ENCODE measurements around the gene GLDC.

The GLDC gene

DNA sequence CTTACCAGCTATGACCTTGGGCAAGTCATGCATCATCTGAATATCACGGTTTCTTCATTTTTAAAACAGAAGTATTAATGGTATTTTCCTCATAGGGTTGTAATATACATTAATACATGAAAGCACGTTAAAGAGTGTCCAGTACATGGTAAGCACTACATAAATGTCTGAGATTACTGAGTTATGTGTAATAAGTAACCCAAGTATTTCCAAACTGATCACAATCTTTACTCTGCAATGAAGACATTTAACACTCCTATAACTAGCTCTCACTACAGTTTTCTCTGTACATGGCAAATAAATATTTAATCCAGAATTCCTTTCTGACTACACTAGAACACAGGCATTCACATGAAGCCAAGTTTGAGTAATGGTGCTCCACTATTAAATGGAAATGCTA, 4.0 kb downstream of the GLDC start:
- WGBS (ENCODE audit: insufficient coverage, insufficient read length): no CpG with 5 or more reads among the region's 2 CpGs
- H3K4me1 ChIP-seq (ENCODE audit: control insufficient read depth, insufficient read depth, low read length): no peaks in the 10 kb centered on the region
- no peak for DNase-seq (ENCODE audit: low read depth, low spot score)
- H3K27me3 ChIP-seq (ENCODE audit: control insufficient read depth, insufficient read depth, low read length): no peaks in the 10 kb centered on the region
- H3K36me3 ChIP-seq (ENCODE audit: control insufficient read depth, insufficient read depth, low read length): no peaks in the 10 kb centered on the region
- H3K27ac ChIP-seq (ENCODE audit: low read length): no peak overlapping the region
- H3K9me3 ChIP-seq (ENCODE audit: control insufficient read depth, insufficient read depth, low read length): no peaks in the 10 kb centered on the region
- H3K4me3 ChIP-seq (ENCODE audit: low read length): no peak overlapping the region

DNA sequence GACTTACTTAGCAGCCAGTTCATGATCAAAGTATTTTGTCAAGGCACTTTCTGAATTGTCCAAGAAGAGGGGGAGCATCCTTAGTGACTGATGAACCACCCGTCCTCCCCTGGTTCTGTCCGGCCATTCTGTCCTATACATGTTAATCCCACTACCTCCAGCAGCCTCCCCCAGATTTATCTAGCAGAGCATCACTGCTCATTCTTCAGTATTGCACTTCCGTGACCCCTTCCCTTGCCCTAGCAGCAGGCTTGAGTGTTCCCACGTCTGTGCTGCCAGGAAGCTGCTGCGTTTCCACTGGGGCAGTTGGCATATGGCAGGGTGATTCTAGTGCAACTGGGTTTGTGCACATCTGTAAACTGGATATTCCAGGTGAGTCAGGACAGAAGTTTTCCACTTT, 4.5 kb downstream of the GLDC start:
- Histone ChIP-seq H3K9me3 (ENCODE audit: control insufficient read depth, insufficient read depth, low read length) (no peaks in the 10 kb centered on the region), H3K36me3 (ENCODE audit: control insufficient read depth, insufficient read depth, low read length) (no peaks in the 10 kb centered on the region), H3K4me3 (ENCODE audit: low read length) (no peak overlapping the region), H3K4me1 (ENCODE audit: control insufficient read depth, insufficient read depth, low read length) (no peaks in the 10 kb centered on the region), H3K27ac (ENCODE audit: low read length) (no peak overlapping the region), H3K27me3 (ENCODE audit: control insufficient read depth, insufficient read depth, low read length) (no peaks in the 10 kb centered on the region)
- WGBS (ENCODE audit: insufficient coverage, insufficient read length): no CpG with 5 or more reads among the region's 5 CpGs
- no peak for DNase-seq (ENCODE audit: low read depth, low spot score)

GRCh38 chr9:6640268-6641051, 5.1 kb downstream of the GLDC start:
- Histone ChIP-seq H3K27ac (ENCODE audit: low read length) (no peak overlapping the region), H3K27me3 (ENCODE audit: control insufficient read depth, insufficient read depth, low read length) (no peaks in the 10 kb centered on the region), H3K4me1 (ENCODE audit: control insufficient read depth, insufficient read depth, low read length) (no peaks in the 10 kb centered on the region), H3K9me3 (ENCODE audit: control insufficient read depth, insufficient read depth, low read length) (no peaks in the 10 kb centered on the region), H3K4me3 (ENCODE audit: low read length) (no peak overlapping the region), H3K36me3 (ENCODE audit: control insufficient read depth, insufficient read depth, low read length) (no peaks in the 10 kb centered on the region)
- no peak for DNase-seq (ENCODE audit: low read depth, low spot score)
- no CpG with 5 or more reads among the region's 9 CpGs for WGBS (ENCODE audit: insufficient coverage, insufficient read length)

- Histone ChIP-seq H3K9me3 (ENCODE audit: control insufficient read depth, insufficient read depth, low read length) (no peaks in the 10 kb centered on the region), H3K27me3 (ENCODE audit: control insufficient read depth, insufficient read depth, low read length) (no peaks in the 10 kb centered on the region), H3K27ac (ENCODE audit: low read length) (no peak overlapping the region), H3K4me1 (ENCODE audit: control insufficient read depth, insufficient read depth, low read length) (no peaks in the 10 kb centered on the region), H3K36me3 (ENCODE audit: control insufficient read depth, insufficient read depth, low read length) (no peaks in the 10 kb centered on the region), H3K4me3 (ENCODE audit: low read length) (no peak overlapping the region)
- no CpG with 5 or more reads among the region's 3 CpGs for WGBS (ENCODE audit: insufficient coverage, insufficient read length)
- no peak for DNase-seq (ENCODE audit: low read depth, low spot score)
These were observed 5.9 kb downstream of the GLDC start for GRCh38 chr9:6639622-6640021.

- H3K36me3 ChIP-seq (ENCODE audit: control insufficient read depth, insufficient read depth, low read length): no peaks in the 10 kb centered on the region
- H3K4me3 ChIP-seq (ENCODE audit: low read length): no peak overlapping the region
- no peak overlapping the region for H3K27ac ChIP-seq (ENCODE audit: low read length)
- no CpG with 5 or more reads among the region's 7 CpGs for WGBS (ENCODE audit: insufficient coverage, insufficient read length)
- no peaks in the 10 kb centered on the region; the same call in 1 of the 2 replicates for H3K4me1 ChIP-seq (ENCODE audit: control insufficient read depth, insufficient read depth, low read length)
- H3K9me3 ChIP-seq (ENCODE audit: control insufficient read depth, insufficient read depth, low read length): no peaks in the 10 kb centered on the region
- no peak for DNase-seq (ENCODE audit: low read depth, low spot score)
- H3K27me3 ChIP-seq (ENCODE audit: control insufficient read depth, insufficient read depth, low read length): no peaks in the 10 kb centered on the region
These were observed 11.1 kb downstream of the GLDC start for GRCh38 chr9:6634444-6634843.

DNA sequence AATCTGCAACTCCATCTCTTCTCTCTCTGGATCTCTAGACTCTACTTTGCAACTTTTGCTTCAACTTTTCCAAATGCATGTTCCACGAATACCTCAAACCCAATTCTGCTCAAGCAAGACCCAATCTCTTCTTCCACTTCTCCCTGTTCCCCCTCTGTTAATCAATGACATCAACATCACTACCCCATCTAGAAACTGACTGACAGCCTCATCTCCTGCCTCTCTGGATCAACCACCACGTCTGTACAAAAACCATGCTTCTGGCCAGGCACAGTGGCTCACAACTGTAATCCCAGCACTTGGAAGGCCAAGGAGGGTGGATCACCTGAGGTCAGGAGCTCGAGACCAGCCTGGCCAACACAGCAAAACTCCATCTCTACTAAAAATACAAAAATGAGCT, 12.2 kb downstream of the GLDC start:
- no CpG with 5 or more reads among the region's 3 CpGs for WGBS (ENCODE audit: insufficient coverage, insufficient read length)
- no peaks in the 10 kb centered on the region for H3K27me3 ChIP-seq (ENCODE audit: control insufficient read depth, insufficient read depth, low read length)
- H3K4me3 ChIP-seq (ENCODE audit: low read length): no peak overlapping the region
- DNase-seq (ENCODE audit: low read depth, low spot score): no peak
- H3K27ac ChIP-seq (ENCODE audit: low read length): no peak overlapping the region
- no peaks in the 10 kb centered on the region; the same call in 1 of the 2 replicates for H3K4me1 ChIP-seq (ENCODE audit: control insufficient read depth, insufficient read depth, low read length)
- no peaks in the 10 kb centered on the region for H3K9me3 ChIP-seq (ENCODE audit: control insufficient read depth, insufficient read depth, low read length)
- no peaks in the 10 kb centered on the region for H3K36me3 ChIP-seq (ENCODE audit: control insufficient read depth, insufficient read depth, low read length)

DNA sequence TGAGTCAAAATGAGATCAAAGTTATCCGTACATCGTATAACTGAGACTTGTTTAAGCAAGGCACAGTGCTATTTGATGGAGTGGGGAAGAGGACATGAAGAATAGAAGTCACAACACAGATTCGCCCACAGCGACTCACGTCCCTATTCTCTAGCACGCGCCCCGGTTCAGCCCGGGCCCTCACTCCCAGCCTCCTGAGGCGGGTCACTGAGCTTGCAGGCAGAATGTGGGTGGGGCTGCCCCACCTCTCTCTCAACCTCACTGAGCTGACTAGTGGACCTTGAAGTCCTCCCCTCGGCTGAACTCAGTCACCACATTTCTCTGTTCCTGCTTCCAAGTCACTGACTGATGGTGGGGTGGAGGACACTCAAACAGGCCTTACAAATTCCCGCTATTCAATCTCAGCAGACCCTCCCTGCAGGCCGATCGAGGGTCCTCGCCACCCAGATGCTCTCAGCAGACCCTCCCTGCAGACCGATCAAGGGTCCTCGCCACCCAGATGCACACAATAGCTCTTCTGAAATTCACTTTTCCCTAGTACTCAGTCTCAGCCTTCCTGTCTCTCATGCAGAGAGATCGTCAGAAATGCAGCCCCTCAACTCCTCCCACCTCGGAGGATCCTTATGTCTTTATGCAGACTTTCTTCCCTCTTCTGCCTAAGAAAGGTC, 12.9 kb downstream of the GLDC start:
- H3K4me3 ChIP-seq (ENCODE audit: low read length): no peak overlapping the region
- DNase-seq (ENCODE audit: low read depth, low spot score): no peak
- H3K36me3 ChIP-seq (ENCODE audit: control insufficient read depth, insufficient read depth, low read length): no peaks in the 10 kb centered on the region
- H3K4me1 ChIP-seq (ENCODE audit: control insufficient read depth, insufficient read depth, low read length): no peaks in the 10 kb centered on the region; the same call in 1 of the 2 replicates
- no CpG with 5 or more reads among the region's 19 CpGs for WGBS (ENCODE audit: insufficient coverage, insufficient read length)
- H3K27ac ChIP-seq (ENCODE audit: low read length): no peak overlapping the region
- no peaks in the 10 kb centered on the region for H3K9me3 ChIP-seq (ENCODE audit: control insufficient read depth, insufficient read depth, low read length)
- H3K27me3 ChIP-seq (ENCODE audit: control insufficient read depth, insufficient read depth, low read length): no peaks in the 10 kb centered on the region

DNA sequence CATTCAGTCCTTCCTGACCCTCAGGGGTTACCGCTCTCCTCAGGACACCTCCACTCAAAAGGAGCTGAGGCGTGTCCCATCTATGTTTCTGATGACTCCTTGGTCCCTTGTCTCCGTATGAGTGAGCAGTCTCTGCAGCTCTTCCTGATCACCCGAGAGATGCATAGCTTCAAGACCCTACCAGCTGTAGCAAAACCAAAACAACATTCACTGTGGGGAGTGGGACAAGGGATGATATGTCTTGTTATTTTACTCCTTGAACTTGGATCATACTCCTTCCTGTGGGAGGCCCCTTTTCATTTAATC, 14.4 kb downstream of the GLDC start:
- no peaks in the 10 kb centered on the region; the same call in 1 of the 2 replicates for H3K4me1 ChIP-seq (ENCODE audit: control insufficient read depth, insufficient read depth, low read length)
- DNase-seq (ENCODE audit: low read depth, low spot score): no peak
- no peaks in the 10 kb centered on the region for H3K27me3 ChIP-seq (ENCODE audit: control insufficient read depth, insufficient read depth, low read length)
- H3K9me3 ChIP-seq (ENCODE audit: control insufficient read depth, insufficient read depth, low read length): no peaks in the 10 kb centered on the region
- no CpG with 5 or more reads among the region's 4 CpGs for WGBS (ENCODE audit: insufficient coverage, insufficient read length)
- no peak overlapping the region for H3K27ac ChIP-seq (ENCODE audit: low read length)
- no peak overlapping the region for H3K4me3 ChIP-seq (ENCODE audit: low read length)
- H3K36me3 ChIP-seq (ENCODE audit: control insufficient read depth, insufficient read depth, low read length): no peaks in the 10 kb centered on the region

DNA sequence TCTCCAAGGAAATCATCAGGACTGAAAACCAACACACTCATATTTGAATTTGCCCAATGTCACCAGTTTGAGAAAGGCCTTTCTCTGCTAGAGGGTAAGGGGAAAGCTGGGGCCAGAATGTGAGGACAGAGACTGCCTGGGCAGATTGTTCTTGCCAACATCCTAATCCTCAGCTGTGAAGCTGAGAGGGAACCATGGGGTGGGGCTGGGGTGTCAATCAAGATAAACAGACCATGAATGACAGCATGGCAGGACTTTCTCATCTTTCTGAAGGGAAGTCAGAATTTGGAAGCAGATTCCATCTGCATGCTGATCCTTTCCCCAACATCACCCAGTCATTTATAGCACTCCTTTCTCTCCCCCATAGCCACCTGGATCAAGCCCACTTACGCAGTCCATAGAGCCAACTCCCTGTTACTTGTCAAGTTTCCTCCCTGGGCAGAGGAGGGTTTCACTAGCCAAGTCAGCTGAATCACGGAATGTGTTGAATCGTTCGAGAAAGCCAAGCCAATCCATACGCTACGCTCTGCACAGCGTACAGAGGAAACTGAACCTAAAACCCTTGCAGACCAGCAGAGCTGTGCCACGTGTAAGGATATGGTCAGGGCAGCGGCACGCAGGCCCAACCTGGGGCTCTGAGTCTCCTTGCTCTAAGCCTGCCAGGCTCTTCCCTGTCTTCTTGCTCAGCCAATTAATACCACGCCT, 14.9 kb downstream of the GLDC start:
- DNase-seq (ENCODE audit: low read depth, low spot score): no peak
- H3K4me3 ChIP-seq (ENCODE audit: low read length): no peak overlapping the region
- no peaks in the 10 kb centered on the region; the same call in 1 of the 2 replicates for H3K4me1 ChIP-seq (ENCODE audit: control insufficient read depth, insufficient read depth, low read length)
- H3K27ac ChIP-seq (ENCODE audit: low read length): no peak overlapping the region
- no peaks in the 10 kb centered on the region for H3K9me3 ChIP-seq (ENCODE audit: control insufficient read depth, insufficient read depth, low read length)
- no peaks in the 10 kb centered on the region for H3K27me3 ChIP-seq (ENCODE audit: control insufficient read depth, insufficient read depth, low read length)
- no CpG with 5 or more reads among the region's 11 CpGs for WGBS (ENCODE audit: insufficient coverage, insufficient read length)
- no peaks in the 10 kb centered on the region for H3K36me3 ChIP-seq (ENCODE audit: control insufficient read depth, insufficient read depth, low read length)

GRCh38 chr9:6628704-6629103, 16.8 kb downstream of the GLDC start:
- H3K4me1 ChIP-seq (ENCODE audit: control insufficient read depth, insufficient read depth, low read length): no peaks in the 10 kb centered on the region; the same call in 1 of the 2 replicates
- WGBS (ENCODE audit: insufficient coverage, insufficient read length): no CpG with 5 or more reads among the region's 2 CpGs
- H3K4me3 ChIP-seq (ENCODE audit: low read length): no peak overlapping the region
- H3K27ac ChIP-seq (ENCODE audit: low read length): no peak overlapping the region
- DNase-seq (ENCODE audit: low read depth, low spot score): no peak
- H3K9me3 ChIP-seq (ENCODE audit: control insufficient read depth, insufficient read depth, low read length): no peaks in the 10 kb centered on the region
- H3K36me3 ChIP-seq (ENCODE audit: control insufficient read depth, insufficient read depth, low read length): no peaks in the 10 kb centered on the region
- no peaks in the 10 kb centered on the region for H3K27me3 ChIP-seq (ENCODE audit: control insufficient read depth, insufficient read depth, low read length)

Measured in iPS DF 6.9 (cell line).